Stimulated activated CD8-positive, alpha-beta memory T cell treated with anti-CD3 and anti-CD28 coated beads, Interleukin-12 subunit alpha, Interleukin-12 subunit beta, amount 100 ng/mL, for 24 hours (primary cell): Measurements from ENCODE around the gene RTN4RL2.

Source experiments
- DNase-seq: peaks from one replicate; pipeline ENCODE4 v3.0.0-alpha.2; 2020; ENCODE audit errors: extremely low read depth

Gene RTN4RL2

DNA sequence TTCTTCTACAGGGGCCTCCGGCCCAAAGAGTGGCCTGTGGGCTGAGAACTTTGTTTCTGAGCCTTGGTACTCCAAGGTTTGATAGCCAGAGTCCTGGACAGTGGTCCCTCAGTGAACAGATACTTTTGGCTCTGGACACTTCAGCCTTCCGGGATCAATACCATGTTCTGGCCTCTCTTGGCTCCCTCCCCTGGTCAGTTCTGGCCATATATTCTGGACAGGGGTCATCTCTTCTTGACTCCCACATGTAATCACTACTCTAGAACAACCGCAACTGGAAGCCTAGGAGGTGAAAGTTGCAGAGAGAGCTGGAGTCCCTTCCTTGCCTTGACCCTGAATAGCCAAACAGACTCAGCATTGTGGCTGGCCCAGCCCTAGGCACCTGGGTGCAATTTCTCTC is 2.3 kb downstream of the RTN4RL2 start:
- no peak for DNase-seq

- DNase-seq: no peak
Observed at GRCh38 chr11:57463671-57464538, 3.6 kb downstream of the RTN4RL2 start.

GRCh38 chr11:57464539-57465181 is 4.3 kb downstream of the RTN4RL2 start:
- no peak for DNase-seq

GRCh38 chr11:57466680-57467079 is 6.4 kb downstream of the RTN4RL2 start:
- DNase-seq: no peak

GRCh38 chr11:57467508-57468157 is 7.3 kb downstream of the RTN4RL2 start:
- DNase-seq: no peak

GRCh38 chr11:57468276-57468675 is 7.9 kb downstream of the RTN4RL2 start:
- DNase-seq: no peak

DNA sequence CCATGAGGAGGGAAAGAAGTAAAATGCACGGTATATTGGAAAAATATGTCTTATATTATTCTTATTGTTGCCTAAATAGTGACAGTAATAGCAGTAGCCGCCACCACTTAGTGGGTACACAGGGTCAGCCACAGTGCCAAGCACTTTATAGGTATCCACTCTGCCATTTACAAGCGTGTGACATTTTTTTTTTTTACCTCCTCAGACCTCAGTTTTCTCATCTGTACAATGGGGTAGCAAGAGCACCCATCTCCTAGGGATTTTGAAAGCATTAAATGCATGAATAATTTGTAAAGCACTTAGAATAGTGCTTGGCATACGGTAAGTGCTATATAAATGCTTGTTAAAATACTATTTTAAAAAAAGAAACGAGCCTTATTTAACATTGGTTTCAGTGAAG is 8.9 kb downstream of the RTN4RL2 start:
- DNase-seq: no peak

GRCh38 chr11:57471496-57471895 is 11.2 kb downstream of the RTN4RL2 start:
- DNase-seq: no peak

- DNase-seq: no peak
Observed at GRCh38 chr11:57473285-57473841, 13.0 kb downstream of the RTN4RL2 start.

DNA sequence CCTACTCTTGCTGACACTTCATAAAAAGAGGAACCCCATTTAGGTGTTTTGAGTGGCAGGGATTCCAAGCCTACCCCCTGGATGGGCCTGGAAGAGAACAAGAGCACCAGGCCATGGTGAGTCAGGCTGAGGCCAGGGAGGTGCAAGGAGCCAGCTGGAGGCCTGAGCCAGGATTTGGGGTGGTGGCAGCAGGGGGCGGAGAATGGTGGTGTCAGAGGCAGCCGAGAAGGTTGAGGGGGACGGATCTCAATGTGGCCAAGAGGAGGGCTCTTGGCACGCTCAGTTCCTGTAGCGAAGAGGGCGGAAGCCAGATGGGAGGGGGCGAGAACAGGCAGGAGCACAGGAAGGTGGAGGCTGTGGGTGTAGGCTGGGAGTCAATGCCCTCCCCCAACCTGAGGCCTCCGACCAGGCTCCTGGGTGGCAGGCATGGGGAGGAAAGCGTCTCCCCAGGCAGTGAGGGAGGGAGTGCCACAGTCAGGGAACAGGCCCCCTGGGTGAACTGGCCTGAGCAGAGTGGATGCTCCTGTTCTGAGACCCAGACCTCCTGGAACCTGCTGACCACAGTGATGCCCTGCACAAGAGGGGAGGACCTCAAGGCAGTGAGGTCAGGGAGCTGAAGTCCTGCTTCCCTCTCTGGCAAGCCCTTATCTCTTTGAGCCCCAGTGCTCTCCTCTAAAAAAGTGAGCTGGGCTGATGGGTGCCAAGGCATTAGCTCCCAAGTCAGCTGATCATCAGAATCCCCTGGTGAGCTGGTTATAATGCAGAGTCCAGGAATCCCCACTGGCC is 13.9 kb downstream of the RTN4RL2 start:
- DNase-seq: no peak

DNA sequence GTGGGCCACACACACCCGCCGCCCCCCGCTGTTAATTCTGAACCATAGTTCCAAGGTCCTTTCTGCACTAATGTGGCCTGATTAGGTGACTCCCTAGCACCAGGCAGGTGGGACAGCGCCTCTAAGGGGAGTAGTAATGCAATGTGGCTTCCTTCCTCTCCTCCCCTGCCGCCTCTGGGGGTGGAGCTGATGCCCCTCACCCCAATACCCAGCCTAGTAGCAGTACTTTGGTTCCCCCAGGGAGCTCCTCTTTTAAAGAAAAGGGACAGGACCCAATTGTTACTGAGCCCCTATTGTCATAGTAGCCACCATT is 14.4 kb downstream of the RTN4RL2 start:
- no peak for DNase-seq

- no peak for DNase-seq
Observed at GRCh38 chr11:57475191-57475590, 14.9 kb downstream of the RTN4RL2 start.

DNA sequence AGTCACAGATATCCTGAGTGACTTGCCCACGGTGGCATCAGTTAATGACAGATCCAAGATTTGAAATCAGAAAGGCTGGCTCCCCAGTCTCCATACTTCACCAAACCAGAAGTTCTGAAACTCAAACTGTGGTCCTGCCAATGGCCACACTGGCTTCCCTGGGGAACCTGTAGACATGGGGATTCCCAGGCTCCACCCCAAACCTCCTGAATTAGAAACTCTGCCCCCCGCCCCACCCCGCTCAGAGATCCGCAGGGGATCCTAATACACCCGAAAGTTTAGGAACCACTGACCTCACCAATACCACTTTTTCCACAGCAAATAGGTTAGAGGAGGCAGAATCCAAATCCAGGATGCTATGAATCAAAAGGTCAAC is 15.3 kb downstream of the RTN4RL2 start:
- no peak for DNase-seq

- no peak for DNase-seq
Observed at GRCh38 chr11:57476047-57476756, 15.9 kb downstream of the RTN4RL2 start.

GRCh38 chr11:57476757-57477506 is 16.6 kb downstream of the RTN4RL2 start:
- DNase-seq: no peak

DNA sequence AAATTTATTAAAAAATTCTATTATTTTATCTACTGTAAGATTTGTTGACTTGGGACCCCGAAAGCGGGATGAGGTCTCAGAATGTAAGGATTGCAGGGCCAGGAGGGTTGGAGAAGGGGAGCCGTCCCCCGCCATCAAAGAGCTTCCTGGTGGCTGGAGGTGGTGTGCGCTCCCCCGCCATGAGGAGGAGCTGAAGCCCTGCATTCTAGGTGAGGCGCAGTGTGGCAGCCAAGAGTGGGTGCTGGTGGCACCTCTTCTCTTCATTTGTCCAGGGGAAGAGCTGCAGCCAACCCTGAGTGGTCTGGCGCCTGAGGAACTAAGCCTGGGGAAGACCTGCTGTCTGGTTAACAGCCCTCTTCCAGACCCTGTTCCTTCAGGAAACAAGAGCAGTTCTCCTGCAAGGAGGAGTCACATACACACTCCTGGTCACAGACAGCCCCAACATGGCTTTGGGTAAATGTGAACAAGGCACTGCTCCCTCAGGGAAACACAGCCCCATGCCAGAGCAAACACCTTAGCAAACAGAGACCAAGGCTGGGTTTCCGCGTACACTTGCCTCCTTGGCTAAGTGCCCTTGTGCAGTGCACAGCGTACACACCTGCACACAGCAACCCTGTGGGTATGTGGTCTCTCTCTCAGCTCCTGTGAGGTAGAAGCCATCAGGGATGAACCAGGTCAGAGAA is 17.3 kb downstream of the RTN4RL2 start:
- no peak for DNase-seq

- no peak for DNase-seq
Observed at GRCh38 chr11:57479021-57479663, 18.8 kb downstream of the RTN4RL2 start.

DNA sequence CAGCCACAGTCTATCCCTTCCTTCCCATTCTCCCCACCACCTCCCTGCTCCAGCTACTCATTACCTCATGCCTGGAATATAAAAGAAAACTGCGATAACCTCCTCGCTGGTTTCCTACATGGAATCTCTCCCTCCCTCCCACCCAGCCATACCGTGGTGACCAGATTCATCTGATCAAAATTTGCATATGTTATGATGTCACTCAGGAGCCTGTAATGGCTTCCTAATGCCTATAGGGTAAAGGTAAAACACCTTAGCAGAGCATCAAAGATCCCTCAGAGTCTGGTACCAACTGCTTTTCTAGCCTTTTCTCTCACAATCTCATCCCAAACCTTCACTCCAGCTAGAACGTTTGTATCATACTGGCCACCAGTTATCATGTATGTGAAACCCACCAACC is 19.6 kb downstream of the RTN4RL2 start:
- no peak for DNase-seq

GRCh38 chr11:57480409-57481137 is 20.2 kb downstream of the RTN4RL2 start:
- DNase-seq: no peak
